HG02571 (cell line): ENCODE data around the gene SAFB.

Experiments
- ATAC-seq: cut with Tn5 transposase; IDR thresholded peaks from one replicate; pipeline ENCODE4 v1.9.1; 2021; ENCODE audit warnings: mild to moderate bottlenecking, moderate library complexity; ENCODE audit not compliant: unreplicated experiment

SAFB gene

GRCh38 chr19:5664515-5664914 is 41.6 kb downstream of the SAFB start:
- no peak for ATAC-seq

- ATAC-seq, result no peak
These were observed 43.1 kb downstream of the SAFB start for GRCh38 chr19:5665781-5666513.

DNA sequence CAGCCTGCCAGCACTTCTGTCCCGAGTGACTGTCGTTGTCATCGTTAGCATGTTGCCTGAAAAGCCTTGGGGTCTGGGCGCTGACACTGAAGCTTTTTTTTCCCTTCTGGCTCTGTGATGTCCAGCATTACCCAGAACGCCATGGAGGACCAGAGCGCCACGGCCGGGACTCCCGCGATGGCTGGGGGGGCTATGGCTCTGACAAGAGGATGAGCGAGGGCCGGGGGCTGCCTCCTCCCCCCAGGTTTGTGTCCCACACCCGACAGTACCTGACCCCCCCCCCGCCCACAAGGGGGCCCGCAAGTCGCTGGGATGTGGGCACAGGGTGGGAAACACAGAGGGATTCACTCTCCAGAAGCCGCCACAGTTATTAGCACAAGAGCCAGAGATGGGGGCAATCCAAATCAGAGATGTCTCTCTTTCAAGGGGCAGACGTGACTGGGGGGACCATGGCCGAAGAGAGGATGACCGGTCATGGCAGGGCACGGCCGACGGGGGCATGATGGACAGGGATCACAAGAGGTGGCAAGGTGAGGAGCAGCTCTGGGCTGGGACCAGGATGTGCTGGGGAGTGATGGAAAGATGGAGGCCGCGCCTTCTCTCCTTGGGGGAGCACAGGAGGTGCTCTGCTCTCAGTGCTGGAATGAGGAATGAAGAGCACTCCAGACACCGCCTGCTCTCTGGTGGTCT is 44.2 kb downstream of the SAFB start:
- ATAC-seq, result no peak

GRCh38 chr19:5667751-5668271 is 44.9 kb downstream of the SAFB start:
- ATAC-seq, result no peak

DNA sequence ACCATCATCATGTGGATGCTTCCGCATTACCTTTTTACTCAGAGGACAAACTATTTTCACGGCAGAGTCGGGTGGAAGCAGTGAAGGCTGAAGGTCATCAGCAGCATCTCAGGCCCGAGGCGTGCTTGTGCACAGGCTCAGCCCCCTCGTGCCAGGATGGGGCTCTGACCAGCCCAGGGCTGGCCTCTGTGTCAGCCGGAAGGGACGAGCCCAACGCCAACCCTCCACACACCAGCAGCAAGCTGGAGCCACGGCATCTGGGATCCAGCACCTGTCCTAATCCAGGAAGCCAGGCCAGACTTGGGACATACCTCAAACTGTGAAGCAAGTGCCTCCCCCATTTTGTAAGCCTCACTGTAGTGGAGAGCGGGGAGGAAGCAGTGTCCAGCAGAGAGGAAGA is 46.3 kb downstream of the SAFB start:
- no peak for ATAC-seq

- no peak for ATAC-seq
These were observed 48.7 kb downstream of the SAFB start for GRCh38 chr19:5671600-5671999.

GRCh38 chr19:5672708-5673459 is 50.0 kb downstream of the SAFB start:
- no peak for ATAC-seq

DNA sequence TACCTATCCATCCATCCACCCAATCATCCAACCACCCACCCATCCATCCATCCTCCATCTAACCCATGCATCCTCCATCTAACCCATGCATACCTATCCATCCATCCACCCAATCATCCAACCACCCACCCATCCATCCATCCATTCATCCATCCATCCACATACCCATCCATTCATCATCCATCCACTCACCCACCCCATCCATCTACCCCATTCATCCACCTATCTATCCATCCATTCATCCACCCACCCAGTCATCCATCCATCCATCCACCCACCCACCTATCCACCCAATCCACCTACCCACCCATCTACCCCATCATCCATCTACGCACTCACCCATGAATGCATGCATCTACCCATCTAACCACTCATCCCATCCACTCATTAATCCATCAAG is 50.9 kb downstream of the SAFB start:
- no peak for ATAC-seq

DNA sequence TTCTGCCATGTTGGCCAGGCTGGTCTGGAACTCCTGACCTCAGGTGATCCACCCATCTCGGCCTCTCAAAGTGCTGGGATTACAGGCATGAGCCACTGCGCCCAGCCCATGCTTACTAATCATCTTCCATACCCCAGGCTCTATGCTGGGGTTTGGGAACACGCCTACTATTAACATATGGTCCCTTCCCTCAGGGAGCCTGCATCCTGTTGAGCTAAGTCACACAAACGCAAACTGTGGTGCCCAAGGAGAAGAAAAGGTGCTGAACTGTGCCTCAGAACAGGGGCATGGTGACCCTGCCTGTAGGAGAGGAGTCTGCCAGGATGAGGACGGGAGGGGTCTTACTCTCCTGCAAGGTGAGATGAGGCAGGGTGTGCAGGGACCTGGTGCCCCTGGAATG is 51.8 kb downstream of the SAFB start:
- no peak for ATAC-seq

GRCh38 chr19:5676105-5676771 is 53.4 kb downstream of the SAFB start:
- no peak for ATAC-seq

- no peak for ATAC-seq
These were observed 53.9 kb downstream of the SAFB start for GRCh38 chr19:5676772-5677105.

DNA sequence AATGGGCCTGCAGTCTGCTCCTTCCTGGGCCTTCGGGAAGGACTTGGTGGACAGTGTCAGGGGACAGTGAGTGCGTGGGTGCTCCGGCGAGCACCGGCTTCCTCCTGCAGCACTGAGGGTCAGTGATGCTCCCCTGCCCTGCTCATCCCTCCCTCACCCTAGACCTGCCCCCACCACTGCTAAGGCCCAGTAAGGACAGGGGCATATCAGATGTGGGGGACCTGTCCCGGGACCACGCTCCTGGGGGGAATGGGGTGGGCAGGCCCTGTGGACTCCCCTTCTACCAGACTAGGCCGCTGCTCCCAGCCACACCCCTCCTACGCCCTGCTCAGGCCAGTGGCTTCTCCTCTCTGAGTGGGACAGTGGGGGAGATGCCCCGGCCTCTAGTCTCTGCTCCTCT is 54.3 kb downstream of the SAFB start:
- no peak for ATAC-seq

DNA sequence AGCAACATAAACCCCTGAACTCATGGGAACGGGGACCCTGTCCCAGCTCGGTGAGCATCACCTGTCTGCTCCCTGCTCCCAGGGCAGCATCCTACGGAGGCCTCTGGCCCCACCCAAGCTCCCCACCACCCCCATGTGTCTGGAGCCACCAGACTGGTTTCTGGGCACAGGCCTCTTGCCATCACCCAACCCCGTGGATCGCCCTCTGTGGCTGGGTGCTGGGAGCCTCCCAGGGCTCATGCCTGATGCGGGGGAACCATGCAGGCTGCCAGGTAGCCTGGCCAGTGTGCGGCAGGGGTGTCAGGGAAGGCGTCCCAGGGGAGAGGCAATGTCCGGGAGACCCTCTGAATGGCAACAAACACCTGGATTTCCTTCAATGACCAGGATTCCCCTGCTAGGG is 54.7 kb downstream of the SAFB start:
- ATAC-seq, result no peak

DNA sequence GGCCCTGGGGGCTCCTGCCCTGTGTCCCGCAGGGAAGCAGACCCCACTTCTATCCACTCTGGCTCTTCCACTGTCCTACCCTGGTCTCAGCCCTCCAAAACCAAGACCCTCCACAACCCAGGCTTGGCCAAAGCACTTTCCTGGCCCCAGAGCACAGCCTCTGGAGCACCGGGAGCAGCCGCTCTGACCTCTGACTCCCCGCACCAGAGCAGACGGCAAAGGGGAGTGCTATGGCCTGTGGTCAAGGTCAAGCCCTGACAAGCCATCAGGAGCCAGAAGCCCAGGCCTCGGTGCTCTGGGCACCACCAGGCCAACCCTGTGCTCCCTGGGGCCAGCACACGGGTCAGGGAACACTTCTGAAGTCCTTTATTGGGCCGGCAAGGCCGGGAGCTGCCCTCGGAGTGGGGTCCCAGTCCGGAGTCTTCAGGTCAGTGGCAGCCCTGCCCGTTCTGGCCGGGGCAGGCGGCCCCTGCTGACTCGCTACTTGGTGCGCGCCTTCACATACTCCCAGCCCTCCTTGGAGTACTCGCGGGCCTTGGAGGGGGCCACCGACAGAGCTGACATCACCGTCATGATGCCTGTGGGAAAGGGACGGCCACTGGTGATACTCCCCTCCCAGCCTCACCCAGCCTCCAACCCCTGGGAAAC is 55.3 kb downstream of the SAFB start:
- no peak for ATAC-seq

GRCh38 chr19:5679289-5680083 is 56.6 kb downstream of the SAFB start:
- no peak for ATAC-seq

GRCh38 chr19:5680084-5680436 is 57.2 kb downstream of the SAFB start:
- ATAC-seq, result no peak

DNA sequence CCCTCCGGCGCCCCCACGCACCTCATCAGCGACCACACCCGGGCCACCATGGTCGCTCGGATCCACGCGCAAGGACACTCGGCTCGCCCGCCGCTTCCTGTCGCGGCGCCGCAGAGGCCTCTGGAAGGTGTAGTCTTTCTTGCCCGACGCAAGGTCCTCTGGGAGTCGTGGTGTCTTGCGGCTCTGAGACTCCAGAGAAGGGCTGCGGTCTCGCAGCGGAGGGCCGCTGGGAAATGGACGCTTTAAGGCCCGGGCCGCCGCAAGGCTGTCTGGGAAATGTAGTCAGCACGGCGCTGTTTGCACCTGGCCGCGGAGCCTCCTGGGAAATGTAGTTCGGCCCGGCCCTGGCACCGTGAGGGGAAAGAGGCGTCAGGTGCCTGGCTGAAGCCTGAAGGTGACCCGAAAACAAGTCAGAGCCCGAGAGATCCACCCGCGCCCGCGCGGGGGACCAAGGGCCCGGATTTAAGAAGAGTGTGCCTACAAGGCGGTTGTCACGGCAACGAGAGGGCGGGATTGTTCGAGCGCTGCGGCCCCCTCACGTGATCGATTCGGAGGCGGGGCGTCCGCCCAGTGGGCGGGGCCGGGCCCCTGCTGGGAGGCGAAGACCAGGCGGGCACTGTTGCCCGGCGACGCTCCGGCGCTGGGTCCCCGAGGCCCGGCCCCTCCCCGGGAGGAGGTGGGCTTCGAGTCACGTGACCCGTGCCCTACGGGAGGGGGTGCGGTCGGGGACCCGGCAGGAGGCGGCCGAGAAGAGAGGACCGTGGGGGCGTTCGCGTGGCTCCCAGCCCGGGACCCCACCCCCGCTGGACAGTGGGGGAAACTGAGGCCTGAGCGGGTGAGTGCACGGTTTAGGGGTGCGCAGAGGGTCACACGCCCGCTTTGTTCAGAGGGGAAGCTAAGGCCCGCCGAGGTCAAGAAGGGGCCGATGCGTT is 57.8 kb downstream of the SAFB start, which contains the start of the genes HSD11B1L and MICOS13:
Gene HSD11B1L, plus strand, starts transcription at position 591 of the 932 bp plus-strand sequence. CDS start 3,806 bp downstream, outside the sequence.
Gene MICOS13, minus strand, starts transcription at position 80 of the 932 bp plus-strand sequence. Its CDS starts 30 bp downstream, at position 50.
- peak; percentile 70 for ATAC-seq

DNA sequence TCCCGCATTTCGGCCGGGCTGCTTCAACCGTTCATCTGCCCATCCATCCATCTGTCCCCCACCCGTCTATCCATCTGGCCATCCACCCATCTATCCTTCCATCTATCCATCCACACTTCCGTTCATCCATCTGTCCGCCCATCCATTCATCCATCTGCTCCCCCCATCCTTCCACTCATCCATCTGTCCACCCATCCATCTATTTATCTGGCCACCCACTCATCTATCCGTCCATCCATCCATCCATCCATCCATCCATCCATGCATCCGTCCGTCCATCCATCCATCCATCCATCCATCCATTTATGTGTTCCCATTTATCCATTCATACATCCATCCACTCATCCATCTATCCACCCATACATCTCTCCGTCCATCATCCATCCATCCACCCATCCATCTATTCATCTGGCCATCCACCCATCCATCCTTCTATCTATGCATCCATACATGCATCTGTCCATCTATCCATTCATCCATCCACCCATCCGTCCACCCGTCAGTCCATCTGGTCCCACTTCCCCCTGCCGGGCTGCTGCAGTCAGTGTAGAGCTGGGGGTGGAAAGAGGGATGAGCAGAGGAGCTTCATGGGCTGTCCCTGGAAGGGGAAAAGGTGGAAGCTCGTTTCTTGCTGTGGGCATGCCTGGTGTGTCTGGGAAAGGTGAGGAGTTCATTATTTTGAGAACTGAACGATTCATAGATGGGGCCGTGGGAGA is 58.7 kb downstream of the SAFB start:
- ATAC-seq, result no peak
